GM12878 (cell line): Measurements from ENCODE around the gene SMOC2. TPM values are rescaled to one million over a fixed set of nuclear protein-coding genes. Genes with fewer than 3 reads are reported as not detected.

Experiments
- ATAC-seq: fragments of 200-7000 bp; cut with Tn5 transposase; 3 replicates; pipeline ENCODE4 v1.9.1; 2020; ENCODE audit warnings: mild to moderate bottlenecking, moderate library complexity
- BruUV-seq: library from RNA; stranded (reverse); fragments of 400-500 nt; replicated peaks from 2 replicates; lab custom pipeline; 2021; lab: Mats Ljungman, UMichigan
- CTCF ChIA-PET: fragments of 300-600 bp; sonication (Branson Sonifier 250); formaldehyde crosslinking; extraction: SDS; loops from one replicate; lab custom pipeline; 2021; ENCODE audit warnings: inconsistent platforms; lab: Yijun Ruan, JAX
- POLR2A ChIA-PET: fragments of 350-600 bp; formaldehyde crosslinking; extraction: SDS; loops from one replicate; lab custom pipeline; 2021; ENCODE audit warnings: inconsistent platforms; lab: Charles Lee
- RAD21 ChIA-PET: fragments of 300-600 bp; sonication (Branson Sonifier 250); formaldehyde crosslinking; loops from one replicate; lab custom pipeline; 2023; ENCODE audit warnings: antibody characterized with exemption; ENCODE audit not compliant: unreplicated experiment; lab: Charles Lee
- SMC1A ChIA-PET: fragments of 300-600 bp; sonication (Branson Sonifier 250); formaldehyde crosslinking; loops from one replicate; lab custom pipeline; 2023; ENCODE audit not compliant: unreplicated experiment, uncharacterized antibody; lab: Charles Lee
- DNase-seq: peaks from one replicate; pipeline ENCODE4 v3.0.0-alpha.2; 2011; ENCODE audit warnings: low read depth, low spot score
- FAIRE-seq: peaks from 3 replicates; lab custom pipeline; 2011; peaks lifted over from hg19 to GRCh38; lab: Jason Lieb, UNC
- H2AFZ ChIP-seq: 2 replicates; pipeline ENCODE4 v1.6.0; 2011; ENCODE audit warnings: low read depth, low read length, control low read depth; ENCODE audit not compliant: control insufficient read depth
- H3K27ac ChIP-seq: 2 replicates; pipeline ENCODE4 v1.5.1; 2011; ENCODE audit warnings: control low read depth; ENCODE audit not compliant: control insufficient read depth, insufficient read depth
- H3K27me3 ChIP-seq, 2 experiments: replicated peaks in 1 of 2; 2 replicates each; pipeline versions ENCODE4 v1.6.0 to v1.6.1; 2011; ENCODE audit warnings: low read length in 1 of 2; ENCODE audit not compliant: control insufficient read depth in 2 of 2, insufficient read depth in 2 of 2
- H3K36me3 ChIP-seq, 2 experiments: 2 replicates each; pipeline ENCODE4 v1.5.1; 2011; ENCODE audit warnings: low read length in 1 of 2; ENCODE audit not compliant: control insufficient read depth in 2 of 2, insufficient read depth in 2 of 2
- H3K4me1 ChIP-seq: 2 replicates; pipeline ENCODE4 v1.6.1; 2011; ENCODE audit warnings: mild to moderate bottlenecking, low read length, moderate library complexity, mixed read lengths; ENCODE audit not compliant: control insufficient read depth, insufficient read depth
- H3K4me2 ChIP-seq: 2 replicates; pipeline ENCODE4 v1.6.0; 2011; ENCODE audit warnings: control low read depth; ENCODE audit not compliant: control insufficient read depth, insufficient read depth
- H3K4me3 ChIP-seq: fragments of 200-600 bp; sonication (generic); 2 replicates; pipeline ENCODE4 v1.5.1; 2016
- H3K79me2 ChIP-seq: 2 replicates; pipeline ENCODE4 v1.6.0; 2011; ENCODE audit warnings: low read length; ENCODE audit not compliant: control insufficient read depth, insufficient read depth
- H3K9ac ChIP-seq: 2 replicates; pipeline ENCODE4 v1.8.0; 2011; ENCODE audit warnings: low read length, control low read depth, mixed read lengths; ENCODE audit not compliant: control insufficient read depth, insufficient read depth
- H3K9me3 ChIP-seq: replicated peaks from 3 replicates; pipeline ENCODE4 v1.5.1; 2011; ENCODE audit warnings: mild to moderate bottlenecking, low read length; ENCODE audit not compliant: control insufficient read depth, insufficient read depth
- H4K20me1 ChIP-seq: 2 replicates; pipeline ENCODE4 v1.6.0; 2011; ENCODE audit not compliant: control insufficient read depth, insufficient read depth
- BCLAF1 ChIP-seq: fragments of 450-650 bp; IDR thresholded peaks from 2 replicates; pipeline ENCODE4 v1.6.1; 2017; ENCODE audit warnings: antibody characterized with exemption, mild to moderate bottlenecking, moderate library complexity
- BHLHE40 ChIP-seq, 2 experiments: fragments of 450-650 bp in 1 of 2; IDR thresholded peaks; 2 replicates each; pipeline ENCODE4 v1.6.1; 2011 to 2017; ENCODE audit warnings: low read depth in 2 of 2, borderline replicate concordance in 1 of 2, improper control_type of control experiment in 1 of 2, low read length in 1 of 2, mild to moderate bottlenecking in 1 of 2
- CBX3 ChIP-seq: fragments of 200-600 bp; sonication (generic); IDR thresholded peaks from 2 replicates; pipeline ENCODE4 v1.6.1; 2016; ENCODE audit warnings: low read depth, borderline replicate concordance
- GABPA ChIP-seq: IDR thresholded peaks from 2 replicates; pipeline ENCODE4 v1.6.1; 2014; ENCODE audit warnings: antibody characterized with exemption, low read depth, mild to moderate bottlenecking, inconsistent platforms
- KDM1A ChIP-seq: fragments of 200-600 bp; sonication (generic); IDR thresholded peaks from 2 replicates; pipeline ENCODE4 v1.6.1; 2016; ENCODE audit warnings: borderline replicate concordance
- MXI1 ChIP-seq: fragments of 150-350 bp; IDR thresholded peaks from 2 replicates; pipeline ENCODE4 v1.6.1; 2011; ENCODE audit warnings: low read depth, mild to moderate bottlenecking, inconsistent platforms, low read length, improper control_type of control experiment
- NR2F1 ChIP-seq: fragments of 450-650 bp; conservative IDR thresholded peaks from 2 replicates; pipeline ENCODE4 v1.6.1; 2017; ENCODE audit warnings: mild to moderate bottlenecking
- PBX3 ChIP-seq: IDR thresholded peaks from 2 replicates; pipeline ENCODE4 v1.6.1; 2011; ENCODE audit warnings: mild to moderate bottlenecking, low read depth, low read length, moderate library complexity; ENCODE audit not compliant: insufficient replicate concordance
- POLR2A ChIP-seq: IDR thresholded peaks from 2 replicates; pipeline ENCODE4 v1.6.1; 2011; ENCODE audit warnings: low read depth, mild to moderate bottlenecking, low read length
- RELA ChIP-seq: fragments of 450-650 bp; IDR thresholded peaks from 2 replicates; pipeline ENCODE4 v1.8.0; 2014; ENCODE audit warnings: borderline replicate concordance; ENCODE audit not compliant: partially characterized antibody
- SREBF1 ChIP-seq: IDR thresholded peaks from 2 replicates; pipeline ENCODE4 v1.6.1; 2012; ENCODE audit warnings: mild to moderate bottlenecking, low read length
- ZNF207 ChIP-seq: fragments of 450-650 bp; IDR thresholded peaks from 2 replicates; pipeline ENCODE4 v1.6.1; 2014; ENCODE audit warnings: antibody characterized with exemption, mild to moderate bottlenecking, borderline replicate concordance
- ZNF622 ChIP-seq: fragments of 450-650 bp; IDR thresholded peaks from 2 replicates; pipeline ENCODE4 v1.6.1; 2017; ENCODE audit warnings: mild to moderate bottlenecking, inconsistent platforms
- ZNF687 ChIP-seq: fragments of 450-650 bp; IDR thresholded peaks from 2 replicates; pipeline ENCODE4 v1.6.1; 2017; ENCODE audit warnings: mild to moderate bottlenecking, moderate library complexity
- WGBS: methylation state at CpG from one replicate; pipeline ENCODE4 v1.1.6; 2016; ENCODE audit warnings: low lambda C conversion rate; ENCODE audit not compliant: insufficient replicate concordance, insufficient coverage; ENCODE audit errors: missing lambda C conversion rate; 5-methylcytosine and 5-hydroxymethylcytosine counted together
- in situ Hi-C: fragments of 300-500 bp; cut with MboI; formaldehyde crosslinking; loops from 9 replicates; pipeline ENCODE4 v1.14.3; 2018; ENCODE audit warnings: mixed read lengths
- intact Hi-C: fragments of 100-400 bp; cut with micrococcal nuclease; formaldehyde crosslinking; loops from one replicate; pipeline ENCODE4 v1.14.2; 2022; ENCODE audit not compliant: unreplicated experiment
- polyA plus RNA-seq, 11 experiments: library from polyadenylated mRNA; depleted of rRNA in 4 of 11; unstranded in 6 of 11; stranded (reverse) in 5 of 11; fragments of >200 nt; fragmentation: Nextera tagmentation in 4 of 11; fragmentation: Illumina TruSeq in 1 of 11; extraction: Ambion mirVana in 4 of 11; extraction: Trizol in 1 of 11; gene quantifications; 1 replicate in 1 of 11; 2 replicates in 10 of 11; pipeline versions ENCODE4 v1.2.1 to v1.2.3, GENCODE V29; 2011 to 2016; ENCODE audit warnings: inconsistent platforms in 2 of 11, missing spikeins in 2 of 11, low read depth in 1 of 11
- total RNA-seq, 4 experiments: library from RNA; depleted of rRNA in 3 of 4; stranded (reverse); fragments of >200 nt in 3 of 4; fragmentation: Illumina TruSeq in 1 of 4; extraction: Trizol in 1 of 4; gene quantifications; 2 replicates each; pipeline versions ENCODE4 v1.2.1 to v1.2.3, GENCODE V29; 2013 to 2021

The SMOC2 gene
- total and polyA plus RNA-seq, 10 of the 15 experiments (the other 5 are each of a cell fraction or from before 2014, with no cell fraction given), result 0.10 to 0.12 TPM; not detected in 8

GRCh38 chr6:168684906-168685305 is 243.9 kb downstream of the SMOC2 start:
- Histone ChIP-seq H3K36me3 (no peaks in the 10 kb centered on the region), H3K9me3 (no peaks in the 10 kb centered on the region), H3K79me2 (no peaks in the 10 kb centered on the region), H2AFZ (no peak overlapping the region), H3K4me1 (no peaks in the 10 kb centered on the region), H4K20me1 (no peaks in the 10 kb centered on the region), H3K27ac (no peak overlapping the region), H3K4me3 (no peak overlapping the region), H3K27me3 (no peaks in the 10 kb centered on the region), H3K9ac (no peak overlapping the region), H3K4me2 (no peak overlapping the region)
- RAD21 ChIA-PET, result no interaction called here
- CTCF ChIA-PET, result no interaction called here
- POLR2A ChIA-PET, result no interaction called here
- FAIRE-seq (no peak), ATAC-seq (no peak), DNase-seq (no peak)
- no peak for TF ChIP-seq ZNF207
- TF ChIP-seq BHLHE40 (IDR thresholded peaks at IDR 0.05; ENCODE audit: borderline replicate concordance in 1 of 2, low read depth in 2 of 2, low read length in 1 of 2), result no peak
- TF ChIP-seq ZNF687, result no peak
- TF ChIP-seq ZNF622, result no peak
- TF ChIP-seq PBX3, result no peak
- TF ChIP-seq RELA, result no peak
- TF ChIP-seq GABPA, result no peak
- TF ChIP-seq MXI1, result no peak
- TF ChIP-seq POLR2A, result no peak
- TF ChIP-seq SREBF1, result no peak
- no peak for TF ChIP-seq BCLAF1
- no peak for TF ChIP-seq CBX3
- no peak for TF ChIP-seq NR2F1
- TF ChIP-seq KDM1A, result no peak
- in situ Hi-C loops (no loop called here), intact Hi-C loops (no loop called here)
- BruUV-seq, result no TSS peak
- SMC1A ChIA-PET, result no interaction called here
- 34% methylated on average over 8 of the region's 8 CpGs for WGBS
